ENCODE data around the gene SLC38A8. TPM values are rescaled to one million over a fixed set of nuclear protein-coding genes. Genes with fewer than 3 reads are reported as not detected.

SLC38A8 gene
- total RNA-seq, 1 donor from 2014 or later: not detected

GRCh38 chr16:84082835-84083569, 40.4 kb upstream of the SLC38A8 start:
- Mint-ChIP-seq H3K27me3 (no peaks in the 10 kb centered on the region), H3K9me3 (no peaks in the 10 kb centered on the region), H3K36me3 (peaks cover 20% of the 10 kb centered on the region), H3K27ac (no peak overlapping the region), H3K4me1 (ENCODE audit: unreplicated experiment) (no peaks in the 10 kb centered on the region), H3K4me3 (no peak overlapping the region)
- TF ChIP-seq, protein P1, sequence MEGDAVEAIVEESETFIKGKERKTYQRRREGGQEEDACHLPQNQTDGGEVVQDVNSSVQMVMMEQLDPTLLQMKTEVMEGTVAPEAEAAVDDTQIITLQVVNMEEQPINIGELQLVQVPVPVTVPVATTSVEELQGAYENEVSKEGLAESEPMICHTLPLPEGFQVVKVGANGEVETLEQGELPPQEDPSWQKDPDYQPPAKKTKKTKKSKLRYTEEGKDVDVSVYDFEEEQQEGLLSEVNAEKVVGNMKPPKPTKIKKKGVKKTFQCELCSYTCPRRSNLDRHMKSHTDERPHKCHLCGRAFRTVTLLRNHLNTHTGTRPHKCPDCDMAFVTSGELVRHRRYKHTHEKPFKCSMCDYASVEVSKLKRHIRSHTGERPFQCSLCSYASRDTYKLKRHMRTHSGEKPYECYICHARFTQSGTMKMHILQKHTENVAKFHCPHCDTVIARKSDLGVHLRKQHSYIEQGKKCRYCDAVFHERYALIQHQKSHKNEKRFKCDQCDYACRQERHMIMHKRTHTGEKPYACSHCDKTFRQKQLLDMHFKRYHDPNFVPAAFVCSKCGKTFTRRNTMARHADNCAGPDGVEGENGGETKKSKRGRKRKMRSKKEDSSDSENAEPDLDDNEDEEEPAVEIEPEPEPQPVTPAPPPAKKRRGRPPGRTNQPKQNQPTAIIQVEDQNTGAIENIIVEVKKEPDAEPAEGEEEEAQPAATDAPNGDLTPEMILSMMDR (conservative IDR thresholded peaks at IDR 0.05): no peak
- DNase-seq (ENCODE audit: extremely low spot score, unreplicated experiment): no peak

- H3K4me1 Mint-ChIP-seq (ENCODE audit: unreplicated experiment): no peaks in the 10 kb centered on the region
- H3K9me3 Mint-ChIP-seq: no peaks in the 10 kb centered on the region
- H3K27ac Mint-ChIP-seq: no peak overlapping the region
- peaks cover 21% of the 10 kb centered on the region for H3K36me3 Mint-ChIP-seq
- H3K27me3 Mint-ChIP-seq: no peaks in the 10 kb centered on the region
- TF ChIP-seq, protein P1 (conservative IDR thresholded peaks at IDR 0.05): no peak
- H3K4me3 Mint-ChIP-seq: no peak overlapping the region
- no peak for DNase-seq (ENCODE audit: extremely low spot score, unreplicated experiment)
Observed at GRCh38 chr16:84082110-84082509, 39.5 kb upstream of the SLC38A8 start.

DNA sequence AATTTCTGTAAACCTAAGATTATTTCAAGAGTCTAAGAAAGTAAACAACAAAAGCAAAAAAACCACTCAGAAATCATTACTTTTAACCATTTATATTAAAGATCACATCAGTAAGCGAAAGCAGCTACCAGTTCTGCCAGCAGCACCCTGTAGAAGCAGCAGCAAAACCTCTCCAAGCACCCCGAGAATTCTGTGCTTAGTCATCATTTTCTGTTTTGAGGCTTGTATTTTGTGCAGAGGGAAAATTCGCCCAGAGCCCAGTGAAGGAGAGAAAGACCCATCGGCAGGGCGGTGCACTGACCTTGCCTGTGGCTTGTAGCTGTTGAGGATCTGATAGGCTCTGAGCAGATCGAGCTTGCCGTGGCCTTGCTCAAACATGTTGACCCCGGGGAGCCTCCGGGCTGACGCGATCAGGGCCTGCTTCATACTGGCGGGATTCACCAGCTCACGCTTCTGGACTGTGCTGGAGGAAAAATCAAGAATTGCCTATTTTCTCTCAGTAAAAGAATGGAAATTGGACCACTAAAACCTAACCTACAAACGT, 38.9 kb upstream of the SLC38A8 start:
- Mint-ChIP-seq H3K36me3 (peaks cover 25% of the 10 kb centered on the region), H3K9me3 (no peaks in the 10 kb centered on the region), H3K4me1 (ENCODE audit: unreplicated experiment) (no peaks in the 10 kb centered on the region), H3K27me3 (no peaks in the 10 kb centered on the region), H3K4me3 (no peak overlapping the region), H3K27ac (no peak overlapping the region)
- no peak for DNase-seq (ENCODE audit: extremely low spot score, unreplicated experiment)
- TF ChIP-seq, protein P1 (conservative IDR thresholded peaks at IDR 0.05): no peak

DNA sequence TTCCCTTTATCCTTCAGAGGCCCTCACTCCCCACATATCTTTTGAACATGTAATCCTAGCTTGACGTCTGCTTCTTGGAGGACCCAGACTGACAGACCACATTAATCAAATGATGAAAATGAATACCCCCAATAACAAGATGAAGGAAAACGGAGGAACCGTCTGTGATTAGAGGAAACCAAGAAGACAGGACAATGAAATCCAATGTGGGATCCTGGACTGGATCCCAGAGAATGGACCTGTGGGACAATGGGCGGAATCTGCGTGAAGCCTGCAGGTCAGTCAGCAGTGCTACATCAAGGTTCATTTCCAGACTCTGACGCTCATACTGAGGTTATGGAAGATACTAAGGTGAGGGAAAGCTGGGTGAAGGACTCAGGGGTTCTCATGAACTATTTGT, 38.2 kb upstream of the SLC38A8 start:
- Mint-ChIP-seq H3K9me3 (no peaks in the 10 kb centered on the region), H3K27ac (peak overlapping the region; percentile 7)

DNA sequence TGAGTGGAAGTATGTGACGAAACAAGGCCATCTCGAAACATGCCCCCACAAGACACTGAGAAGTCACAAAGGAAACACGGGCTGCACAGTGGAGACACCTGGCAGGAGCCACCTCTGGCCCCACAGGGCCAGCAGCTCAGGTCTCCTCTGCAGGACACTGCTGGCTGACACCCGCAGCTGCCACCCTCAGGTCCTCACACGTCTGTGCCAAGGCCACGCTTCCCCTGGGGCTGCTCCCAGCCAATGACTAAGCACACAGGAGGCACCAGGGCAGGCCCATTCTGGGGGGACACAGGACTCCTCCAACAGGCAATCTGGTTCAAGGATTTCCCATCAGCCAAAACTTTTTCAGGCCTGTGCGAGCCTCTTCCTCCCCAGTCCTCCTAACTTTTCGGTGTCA, 37.8 kb upstream of the SLC38A8 start:
- Mint-ChIP-seq H3K4me3 (no peak overlapping the region), H3K4me1 (ENCODE audit: unreplicated experiment) (no peaks in the 10 kb centered on the region), H3K27me3 (no peaks in the 10 kb centered on the region), H3K9me3 (no peaks in the 10 kb centered on the region), H3K27ac (peak overlapping the region; percentile 7), H3K36me3 (peaks cover 24% of the 10 kb centered on the region)
- TF ChIP-seq, protein P1 (conservative IDR thresholded peaks at IDR 0.05): no peak
- DNase-seq (ENCODE audit: extremely low spot score, unreplicated experiment): no peak

More for the DNA sequence above, 38.2 kb upstream of the SLC38A8 start:
- TF ChIP-seq, protein P1 (conservative IDR thresholded peaks at IDR 0.05): no peak
- DNase-seq (ENCODE audit: extremely low spot score, unreplicated experiment): no peak
- Mint-ChIP-seq H3K27me3 (no peaks in the 10 kb centered on the region), H3K36me3 (peaks cover 24% of the 10 kb centered on the region), H3K4me3 (no peak overlapping the region), H3K4me1 (ENCODE audit: unreplicated experiment) (no peaks in the 10 kb centered on the region)
